ENCODE measurements around the gene PLA2G12B. TPM values are rescaled to one million over a fixed set of nuclear protein-coding genes. Genes with fewer than 3 reads are reported as not detected.
"Not testable (repeated sequence)": the region's sequence is repeated elsewhere in the genome, so short reads cannot be mapped to it uniquely, and the experiment has no call there.

Gene PLA2G12B
- total RNA-seq, 3 donors from 2014 or later, result not detected

- H3K36me3 Mint-ChIP-seq (ENCODE audit: insufficient read depth), result not testable (repeated sequence)
These were observed 33.4 kb downstream of the PLA2G12B start for GRCh38 chr10:72921147-72921683.

GRCh38 chr10:72918352-72918751 is 36.3 kb downstream of the PLA2G12B start:
- Mint-ChIP-seq H3K4me3 (no peak overlapping the region), H3K9me3 (peaks cover 16% of the 10 kb centered on the region), H3K36me3 (ENCODE audit: insufficient read depth) (peaks cover 7% of the 10 kb centered on the region), H3K4me1 (ENCODE audit: low read depth) (no peaks in the 10 kb centered on the region), H3K27me3 (ENCODE audit: low read depth) (peaks cover 11% of the 10 kb centered on the region)
- no peak for DNase-seq
- no peak for ATAC-seq

More at GRCh38 chr10:72921147-72921683, 33.4 kb downstream of the PLA2G12B start:
- peaks cover 20% of the 10 kb centered on the region for H3K27me3 Mint-ChIP-seq (ENCODE audit: low read depth)
- peaks cover 16% of the 10 kb centered on the region for H3K9me3 Mint-ChIP-seq
- H3K4me3 Mint-ChIP-seq; ATAC-seq; DNase-seq; H3K4me1 Mint-ChIP-seq (ENCODE audit: low read depth): not testable (repeated sequence)

DNA sequence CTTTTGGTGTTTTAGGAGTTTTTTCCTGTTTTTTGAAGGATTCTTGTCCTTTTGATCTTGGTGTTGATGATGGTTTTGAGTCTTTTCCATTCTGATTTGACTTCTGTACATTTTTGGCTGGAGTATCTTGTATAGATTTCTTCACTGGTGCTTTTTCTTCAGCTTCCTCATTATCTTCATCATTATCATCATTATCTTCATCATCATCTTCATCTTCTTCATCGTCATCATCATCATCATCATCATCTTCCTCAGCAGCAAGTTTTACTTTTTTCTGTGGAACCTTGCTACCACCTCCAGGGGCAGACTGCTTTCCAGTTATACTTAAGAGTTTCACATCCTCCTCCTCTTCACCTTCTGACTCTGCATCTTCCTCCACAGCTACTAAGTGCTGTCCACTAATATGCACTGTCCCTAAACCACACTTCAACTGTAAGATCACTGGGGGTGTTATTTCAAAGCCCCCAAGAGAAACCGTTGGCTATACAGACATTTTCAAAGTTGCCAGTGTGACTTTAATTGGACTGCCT is 36.7 kb downstream of the PLA2G12B start:
- H3K4me1 Mint-ChIP-seq (ENCODE audit: low read depth); ATAC-seq; H3K4me3 Mint-ChIP-seq; DNase-seq; H3K36me3 Mint-ChIP-seq (ENCODE audit: insufficient read depth): not testable (repeated sequence)
- Mint-ChIP-seq H3K27me3 (ENCODE audit: low read depth) (peaks cover 11% of the 10 kb centered on the region), H3K9me3 (peaks cover 16% of the 10 kb centered on the region)

- not testable (repeated sequence) for ATAC-seq; H3K4me3 Mint-ChIP-seq; H3K4me1 Mint-ChIP-seq (ENCODE audit: low read depth); H3K36me3 Mint-ChIP-seq (ENCODE audit: insufficient read depth); DNase-seq; H3K27me3 Mint-ChIP-seq (ENCODE audit: low read depth)
- H3K9me3 Mint-ChIP-seq, result peaks cover 13% of the 10 kb centered on the region
These were observed 37.4 kb downstream of the PLA2G12B start for GRCh38 chr10:72917201-72917600.

- no peak for ATAC-seq
These were observed 41.3 kb downstream of the PLA2G12B start for GRCh38 chr10:72913287-72913686.

DNA sequence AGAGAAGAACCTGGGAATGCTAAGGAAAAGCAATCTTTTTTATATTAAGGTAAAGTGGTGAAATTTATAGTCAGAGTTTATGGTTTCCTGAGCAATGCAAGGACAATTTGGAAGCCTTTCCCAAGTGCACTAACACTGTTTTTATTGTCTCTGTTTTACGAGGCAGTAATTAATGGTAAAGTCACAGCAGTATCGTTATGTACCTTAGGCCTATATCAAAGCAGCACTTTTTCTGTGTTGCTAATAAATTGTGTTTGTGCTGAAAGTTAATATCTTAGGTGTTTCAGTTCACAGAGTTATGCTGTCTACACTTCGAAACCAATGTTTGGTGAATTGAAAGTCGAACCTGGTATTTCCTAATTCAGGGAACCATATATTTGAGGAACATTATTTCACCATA is 41.9 kb downstream of the PLA2G12B start:
- H3K27me3 Mint-ChIP-seq (ENCODE audit: low read depth), result no peaks in the 10 kb centered on the region
- no peaks in the 10 kb centered on the region for H3K4me1 Mint-ChIP-seq (ENCODE audit: low read depth)
- DNase-seq (no peak), ATAC-seq (no peak)
- H3K9me3 Mint-ChIP-seq, result no peaks in the 10 kb centered on the region
- no peak overlapping the region for H3K4me3 Mint-ChIP-seq
- no peaks in the 10 kb centered on the region for H3K36me3 Mint-ChIP-seq (ENCODE audit: insufficient read depth)

More at GRCh38 chr10:72913287-72913686, 41.3 kb downstream of the PLA2G12B start:
- DNase-seq, result no peak
- Mint-ChIP-seq H3K27me3 (ENCODE audit: low read depth) (no peaks in the 10 kb centered on the region), H3K4me1 (ENCODE audit: low read depth) (no peaks in the 10 kb centered on the region), H3K36me3 (ENCODE audit: insufficient read depth) (no peaks in the 10 kb centered on the region), H3K9me3 (no peaks in the 10 kb centered on the region), H3K4me3 (no peak overlapping the region)

DNA sequence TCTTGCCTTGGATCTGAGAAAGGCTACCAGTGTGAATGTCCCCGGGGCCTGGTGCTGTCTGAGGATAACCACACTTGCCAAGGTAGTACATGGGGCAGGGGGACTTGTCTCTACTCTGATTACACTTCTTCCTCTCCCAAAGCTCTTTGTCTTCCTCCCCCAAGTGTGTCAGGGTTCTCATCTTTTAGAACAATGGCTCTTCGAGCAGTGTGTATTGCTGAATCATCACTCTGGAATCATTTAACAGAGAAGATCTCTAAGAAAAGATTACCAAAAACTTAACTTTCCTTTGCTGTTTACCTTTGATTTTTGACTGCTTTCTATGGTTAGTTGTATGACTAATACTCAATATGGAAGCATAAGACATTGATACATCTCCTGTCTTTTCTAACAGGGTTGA is 42.8 kb downstream of the PLA2G12B start:
- no peaks in the 10 kb centered on the region for H3K27me3 Mint-ChIP-seq (ENCODE audit: low read depth)
- H3K4me1 Mint-ChIP-seq (ENCODE audit: low read depth), result no peaks in the 10 kb centered on the region
- H3K36me3 Mint-ChIP-seq (ENCODE audit: insufficient read depth), result no peaks in the 10 kb centered on the region
- DNase-seq, result no peak
- no peaks in the 10 kb centered on the region for H3K9me3 Mint-ChIP-seq
- ATAC-seq, result no peak
- no peak overlapping the region for H3K4me3 Mint-ChIP-seq

- H3K27me3 Mint-ChIP-seq (ENCODE audit: low read depth), result no peaks in the 10 kb centered on the region
- H3K4me3 Mint-ChIP-seq, result no peak overlapping the region
- H3K36me3 Mint-ChIP-seq (ENCODE audit: insufficient read depth), result no peaks in the 10 kb centered on the region
- H3K4me1 Mint-ChIP-seq (ENCODE audit: low read depth), result no peaks in the 10 kb centered on the region
- ATAC-seq, result no peak
- DNase-seq, result no peak
- H3K9me3 Mint-ChIP-seq, result no peaks in the 10 kb centered on the region
These were observed 43.9 kb downstream of the PLA2G12B start for GRCh38 chr10:72910705-72911104.

DNA sequence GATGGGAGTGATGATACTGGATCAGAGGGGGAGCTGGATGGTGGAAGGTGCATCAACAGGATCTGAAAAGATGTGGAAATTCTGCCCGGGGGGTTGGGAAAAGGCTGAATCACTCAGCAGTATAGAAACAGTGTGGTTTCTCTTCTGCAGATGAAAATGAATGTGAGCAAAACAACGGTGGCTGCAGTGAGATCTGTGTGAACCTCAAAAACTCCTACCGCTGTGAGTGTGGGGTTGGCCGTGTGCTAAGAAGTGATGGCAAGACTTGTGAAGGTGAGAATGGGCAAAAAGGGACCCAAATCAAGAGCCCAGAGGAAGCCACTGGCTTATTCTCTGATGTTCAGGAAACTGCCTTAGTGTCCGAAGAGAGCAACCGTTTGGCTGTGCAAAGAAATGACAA is 48.2 kb downstream of the PLA2G12B start:
- no peak overlapping the region for H3K4me3 Mint-ChIP-seq
- no peaks in the 10 kb centered on the region for H3K27me3 Mint-ChIP-seq (ENCODE audit: low read depth)
- no peaks in the 10 kb centered on the region for H3K4me1 Mint-ChIP-seq (ENCODE audit: low read depth)
- H3K36me3 Mint-ChIP-seq (ENCODE audit: insufficient read depth), result no peaks in the 10 kb centered on the region
- no peak for DNase-seq
- no peak for ATAC-seq
- H3K9me3 Mint-ChIP-seq, result no peaks in the 10 kb centered on the region

GRCh38 chr10:72904806-72905205 is 49.8 kb downstream of the PLA2G12B start:
- Mint-ChIP-seq H3K36me3 (ENCODE audit: insufficient read depth) (no peaks in the 10 kb centered on the region), H3K9me3 (no peaks in the 10 kb centered on the region), H3K4me1 (ENCODE audit: low read depth) (no peaks in the 10 kb centered on the region), H3K27me3 (ENCODE audit: low read depth) (no peaks in the 10 kb centered on the region), H3K4me3 (no peak overlapping the region)
- no peak for ATAC-seq
- no peak for DNase-seq

GRCh38 chr10:72903941-72904446 is 50.6 kb downstream of the PLA2G12B start:
- not testable (repeated sequence) for ATAC-seq; DNase-seq; H3K27me3 Mint-ChIP-seq (ENCODE audit: low read depth); H3K4me3 Mint-ChIP-seq; H3K36me3 Mint-ChIP-seq (ENCODE audit: insufficient read depth); H3K9me3 Mint-ChIP-seq; H3K4me1 Mint-ChIP-seq (ENCODE audit: low read depth)

DNA sequence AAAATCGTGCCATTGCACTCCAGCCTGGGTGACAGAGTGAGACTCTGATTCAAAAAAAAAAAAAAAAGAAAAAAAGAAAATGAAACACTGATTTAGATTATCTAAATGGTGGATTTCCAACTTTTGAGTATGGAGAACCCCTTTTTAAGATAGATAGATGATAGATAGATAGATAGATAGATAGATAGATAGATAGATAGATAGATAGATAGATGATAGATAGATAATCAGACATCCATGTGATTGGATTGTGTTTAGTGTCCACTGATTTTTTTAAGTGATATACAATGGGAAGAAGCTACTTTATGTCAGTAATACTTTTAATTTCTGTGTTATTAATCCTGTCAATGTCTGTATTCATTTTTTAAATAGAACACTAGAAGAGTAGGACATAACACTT is 55.1 kb downstream of the PLA2G12B start:
- ATAC-seq (no peak), DNase-seq (no peak)
- Mint-ChIP-seq H3K27me3 (ENCODE audit: low read depth) (peaks cover 5% of the 10 kb centered on the region), H3K36me3 (ENCODE audit: insufficient read depth) (no peaks in the 10 kb centered on the region), H3K9me3 (no peaks in the 10 kb centered on the region), H3K4me3 (no peak overlapping the region), H3K4me1 (ENCODE audit: low read depth) (no peaks in the 10 kb centered on the region)

DNA sequence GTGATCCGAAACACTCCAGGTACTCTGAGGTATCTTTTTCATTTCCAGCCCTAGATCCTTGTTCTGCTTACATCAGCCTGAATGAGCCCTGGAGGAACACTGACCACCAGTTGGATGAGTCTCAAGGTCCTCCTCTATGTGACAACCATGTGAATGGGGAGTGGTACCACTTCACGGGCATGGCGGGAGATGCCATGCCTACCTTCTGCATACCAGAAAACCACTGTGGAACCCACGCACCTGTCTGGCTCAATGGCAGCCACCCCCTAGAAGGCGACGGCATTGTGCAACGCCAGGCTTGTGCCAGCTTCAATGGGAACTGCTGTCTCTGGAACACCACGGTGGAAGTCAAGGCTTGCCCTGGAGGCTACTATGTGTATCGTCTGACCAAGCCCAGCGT is 56.0 kb downstream of the PLA2G12B start:
- Mint-ChIP-seq H3K27me3 (ENCODE audit: low read depth) (peaks cover 5% of the 10 kb centered on the region), H3K4me3 (no peak overlapping the region), H3K4me1 (ENCODE audit: low read depth) (no peaks in the 10 kb centered on the region), H3K9me3 (no peaks in the 10 kb centered on the region), H3K36me3 (ENCODE audit: insufficient read depth) (no peaks in the 10 kb centered on the region)
- ATAC-seq (no peak), DNase-seq (no peak)

DNA sequence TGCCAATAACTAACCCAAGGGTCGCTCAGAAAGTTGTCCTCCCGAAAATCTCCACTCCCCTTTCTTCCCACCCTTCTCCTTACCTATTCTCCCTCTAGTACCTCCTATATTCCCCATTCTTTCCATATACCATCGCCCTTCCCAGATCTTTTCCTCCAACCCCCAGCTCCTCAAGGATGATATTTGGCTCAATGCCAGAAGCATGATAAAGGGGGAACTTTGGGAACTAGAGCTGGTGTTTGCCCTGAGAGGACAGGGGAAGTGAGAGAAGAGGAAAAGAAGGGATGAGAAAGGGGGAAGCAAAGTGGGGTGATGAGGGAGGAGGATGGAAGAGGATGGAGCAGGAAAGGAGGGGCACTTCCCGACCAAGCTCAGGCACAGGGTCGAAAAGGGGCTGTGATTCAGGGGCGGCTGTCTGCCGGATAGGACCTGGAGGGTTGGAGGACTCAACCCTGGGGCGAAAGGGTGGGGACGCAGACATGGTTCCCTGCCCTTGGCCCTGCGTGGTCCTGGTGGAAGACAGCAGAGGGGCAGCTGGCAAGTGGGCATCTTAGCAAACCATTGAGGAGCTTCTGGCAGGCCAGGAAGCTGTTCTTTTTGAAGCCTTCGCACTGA is 59.3 kb downstream of the PLA2G12B start:
- peaks cover 5% of the 10 kb centered on the region for H3K27me3 Mint-ChIP-seq (ENCODE audit: low read depth)
- H3K4me1 Mint-ChIP-seq (ENCODE audit: low read depth), result no peaks in the 10 kb centered on the region
- ATAC-seq, result no peak
- DNase-seq, result no peak
- H3K9me3 Mint-ChIP-seq, result no peaks in the 10 kb centered on the region
- no peaks in the 10 kb centered on the region for H3K36me3 Mint-ChIP-seq (ENCODE audit: insufficient read depth)
- H3K4me3 Mint-ChIP-seq, result no peak overlapping the region

GRCh38 chr10:72893136-72893798 is 61.3 kb downstream of the PLA2G12B start, which contains the start of gene OIT3:
Gene OIT3, plus strand, starts transcription at chr10:72893739. Its CDS starts 60 bp downstream, at chr10:72893799.
- Mint-ChIP-seq H3K27me3 (ENCODE audit: low read depth) (peaks cover 5% of the 10 kb centered on the region), H3K36me3 (ENCODE audit: insufficient read depth) (peaks cover 6% of the 10 kb centered on the region), H3K4me3 (no peak within 1 kb of the TSS), H3K4me1 (ENCODE audit: low read depth) (no peaks in the 10 kb centered on the region), H3K9me3 (no peaks in the 10 kb centered on the region)
- ATAC-seq (no peak), DNase-seq (no peak)

Data from activated T-cell treated with anti-CD3 and anti-CD28 coated beads, Interleukin-2, amount 50 U/mL, for 4 hours (primary cell).